ENCODE measurements around the gene NUDT5.

DNA sequence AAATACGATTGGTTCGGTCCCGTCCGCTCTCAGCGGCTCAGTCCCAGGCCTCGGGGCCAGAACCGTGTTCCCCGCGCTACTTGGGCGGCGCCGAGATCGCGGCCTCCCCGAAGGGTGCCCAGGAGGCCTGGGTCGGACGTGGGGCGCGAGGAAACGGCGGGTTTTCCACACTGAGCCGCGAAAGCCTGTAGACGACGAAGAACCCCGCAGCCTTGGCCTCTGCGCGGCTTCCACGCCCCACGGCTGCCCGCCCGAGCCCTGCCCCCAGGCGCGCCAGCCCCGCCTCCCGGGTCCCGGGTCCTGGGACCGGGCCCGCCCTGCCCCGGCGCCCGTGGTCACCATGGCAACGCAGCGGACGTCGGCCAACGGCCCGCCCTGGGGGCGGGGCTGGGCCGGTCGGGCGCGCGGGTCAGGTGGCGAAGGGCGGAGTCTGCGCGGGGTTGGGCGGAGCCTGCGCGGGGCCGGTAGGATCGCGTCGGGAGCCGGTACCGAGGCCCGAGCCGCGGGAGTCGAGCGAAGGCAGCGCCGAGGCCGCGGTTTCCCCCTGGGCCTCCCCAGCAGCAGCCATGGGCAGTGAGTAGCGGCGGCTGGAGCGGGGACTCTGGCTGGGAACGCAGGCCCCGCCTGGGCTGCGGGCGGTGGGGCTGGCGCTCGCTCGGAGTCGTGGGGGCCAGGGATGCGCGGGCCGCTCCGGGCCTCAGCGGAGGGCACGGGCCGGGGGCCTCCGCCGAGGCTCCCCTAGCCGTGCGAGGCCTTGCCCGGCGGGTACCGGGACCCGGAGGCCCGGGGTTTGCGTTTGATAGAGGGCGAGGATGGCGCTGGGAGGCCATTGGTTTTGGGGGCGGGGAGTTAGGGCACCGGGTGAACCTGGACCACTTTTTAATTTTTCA, 66.2 kb downstream of the NUDT5 start, which contains the start of gene SEC61A2:
- TF ChIP-seq, protein P1, sequence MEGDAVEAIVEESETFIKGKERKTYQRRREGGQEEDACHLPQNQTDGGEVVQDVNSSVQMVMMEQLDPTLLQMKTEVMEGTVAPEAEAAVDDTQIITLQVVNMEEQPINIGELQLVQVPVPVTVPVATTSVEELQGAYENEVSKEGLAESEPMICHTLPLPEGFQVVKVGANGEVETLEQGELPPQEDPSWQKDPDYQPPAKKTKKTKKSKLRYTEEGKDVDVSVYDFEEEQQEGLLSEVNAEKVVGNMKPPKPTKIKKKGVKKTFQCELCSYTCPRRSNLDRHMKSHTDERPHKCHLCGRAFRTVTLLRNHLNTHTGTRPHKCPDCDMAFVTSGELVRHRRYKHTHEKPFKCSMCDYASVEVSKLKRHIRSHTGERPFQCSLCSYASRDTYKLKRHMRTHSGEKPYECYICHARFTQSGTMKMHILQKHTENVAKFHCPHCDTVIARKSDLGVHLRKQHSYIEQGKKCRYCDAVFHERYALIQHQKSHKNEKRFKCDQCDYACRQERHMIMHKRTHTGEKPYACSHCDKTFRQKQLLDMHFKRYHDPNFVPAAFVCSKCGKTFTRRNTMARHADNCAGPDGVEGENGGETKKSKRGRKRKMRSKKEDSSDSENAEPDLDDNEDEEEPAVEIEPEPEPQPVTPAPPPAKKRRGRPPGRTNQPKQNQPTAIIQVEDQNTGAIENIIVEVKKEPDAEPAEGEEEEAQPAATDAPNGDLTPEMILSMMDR (conservative IDR thresholded peaks at IDR 0.05): no peak
- TF ChIP-seq ZFX (IDR thresholded peaks at IDR 0.05): peak; percentile 87

Measured in C4-2B (cell line).